Type B pancreatic cell (in vitro differentiated cells): ENCODE measurements around the gene MRPS34. TPM values are rescaled to one million over a fixed set of nuclear protein-coding genes. Genes with fewer than 3 reads are reported as not detected.

Experiments
- DNase-seq: peaks from one replicate; pipeline ENCODE4 v3.0.0; 2021; ENCODE audit warnings: mixed read lengths; ENCODE audit not compliant: unreplicated experiment; ENCODE audit errors: extremely low spot score
- H3K27ac Mint-ChIP-seq: 2 replicates; pipeline ENCODE4 v1.8.0; 2021; ENCODE audit warnings: mild to moderate bottlenecking, mixed read lengths
- H3K27me3 Mint-ChIP-seq: 2 replicates; pipeline ENCODE4 v1.8.0; 2021; ENCODE audit warnings: mixed read lengths
- H3K36me3 Mint-ChIP-seq: 2 replicates; pipeline ENCODE4 v1.8.0; 2021; ENCODE audit warnings: mixed read lengths
- H3K4me1 Mint-ChIP-seq: one replicate; pipeline ENCODE4 v1.8.0; 2021; ENCODE audit warnings: mixed read lengths; ENCODE audit not compliant: unreplicated experiment
- H3K4me3 Mint-ChIP-seq: 2 replicates; pipeline ENCODE4 v1.8.0; 2021; ENCODE audit warnings: mild to moderate bottlenecking, mixed read lengths
- H3K9me3 Mint-ChIP-seq: 2 replicates; pipeline ENCODE4 v1.8.0; 2021; ENCODE audit warnings: mixed read lengths
- CTCF ChIP-seq: fragments of 200-600 bp; sonication (generic); conservative IDR thresholded peaks from 2 replicates; pipeline ENCODE4 v1.5.0; 2021; ENCODE audit warnings: antibody characterized with exemption, mild to moderate bottlenecking
- total RNA-seq: library from RNA; stranded (reverse); gene quantifications from 2 replicates; pipeline ENCODE4 v1.2.1, GENCODE V29; 2021; ENCODE audit warnings: low replicate concordance

The MRPS34 gene
- total RNA-seq, 1 donor from 2014 or later, result 95.5 TPM

- no peaks in the 10 kb centered on the region for H3K9me3 Mint-ChIP-seq
- H3K4me3 Mint-ChIP-seq, result no peak overlapping the region
- DNase-seq, result no peak
- no peaks in the 10 kb centered on the region for H3K4me1 Mint-ChIP-seq
- peaks cover 6% of the 10 kb centered on the region for H3K36me3 Mint-ChIP-seq
- H3K27ac Mint-ChIP-seq, result peak overlapping the region; percentile 38
- no peak for TF ChIP-seq CTCF
- no peaks in the 10 kb centered on the region for H3K27me3 Mint-ChIP-seq
Observed at GRCh38 chr16:1815461-1815860, 42.5 kb upstream of the MRPS34 start.

DNA sequence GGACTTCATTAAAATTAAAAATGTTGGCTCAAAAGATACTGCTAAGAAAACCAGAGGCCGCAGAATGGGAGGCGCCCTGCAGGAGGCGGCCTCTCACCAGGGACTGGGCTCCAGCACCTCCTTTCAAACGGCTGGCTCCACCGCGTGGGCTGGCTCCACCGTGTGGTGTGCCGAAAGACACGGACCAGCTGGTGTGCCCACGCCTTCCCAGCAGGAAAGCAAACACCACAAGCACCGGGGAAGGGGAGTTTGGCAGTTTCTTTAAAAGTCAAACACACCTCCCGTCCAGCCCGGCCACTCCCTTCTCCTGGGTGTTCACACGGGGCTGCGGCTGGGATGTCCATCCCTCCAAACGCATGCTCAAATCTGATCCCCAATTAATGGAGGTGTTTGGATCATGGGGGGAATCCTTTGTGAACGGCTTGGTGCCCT lies 39.8 kb upstream of the MRPS34 start:
- Mint-ChIP-seq H3K4me1 (no peaks in the 10 kb centered on the region), H3K27ac (no peak overlapping the region), H3K4me3 (no peak overlapping the region), H3K9me3 (no peaks in the 10 kb centered on the region), H3K36me3 (peaks cover 6% of the 10 kb centered on the region), H3K27me3 (no peaks in the 10 kb centered on the region)
- TF ChIP-seq CTCF, result peak; percentile 60
- no peak for DNase-seq

GRCh38 chr16:1810536-1810935 lies 37.6 kb upstream of the MRPS34 start:
- H3K4me3 Mint-ChIP-seq, result no peak overlapping the region
- H3K4me1 Mint-ChIP-seq, result no peaks in the 10 kb centered on the region
- DNase-seq, result no peak
- H3K27me3 Mint-ChIP-seq, result no peaks in the 10 kb centered on the region
- H3K9me3 Mint-ChIP-seq, result no peaks in the 10 kb centered on the region
- peaks cover 13% of the 10 kb centered on the region for H3K36me3 Mint-ChIP-seq
- H3K27ac Mint-ChIP-seq, result no peak overlapping the region
- no peak for TF ChIP-seq CTCF

DNA sequence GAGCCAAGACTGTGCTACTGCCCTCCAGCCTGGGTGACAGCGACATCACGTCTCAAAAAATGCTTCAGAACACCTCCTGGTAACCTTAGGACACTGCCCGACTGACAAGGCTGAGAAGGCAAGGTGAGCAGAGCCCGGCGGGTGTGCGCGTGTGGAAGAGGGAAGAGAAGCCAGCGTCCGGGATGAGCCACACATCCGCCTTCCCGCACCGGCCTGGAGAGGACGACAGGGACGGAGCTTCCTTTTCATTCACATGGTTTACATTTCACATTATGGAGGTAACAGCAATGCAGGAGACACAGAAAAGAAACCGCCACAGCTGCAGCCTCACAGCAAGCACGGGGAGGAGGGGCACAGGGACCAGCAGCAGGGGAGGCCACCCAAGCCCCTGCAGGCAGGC lies 37.2 kb upstream of the MRPS34 start:
- Mint-ChIP-seq H3K4me1 (no peaks in the 10 kb centered on the region), H3K4me3 (no peak overlapping the region), H3K9me3 (no peaks in the 10 kb centered on the region), H3K27ac (no peak overlapping the region), H3K27me3 (no peaks in the 10 kb centered on the region), H3K36me3 (peaks cover 9% of the 10 kb centered on the region)
- DNase-seq, result no peak
- TF ChIP-seq CTCF, result no peak

GRCh38 chr16:1809281-1809801 lies 36.4 kb upstream of the MRPS34 start:
- DNase-seq, result no peak
- H3K27ac Mint-ChIP-seq, result no peak overlapping the region

More at GRCh38 chr16:1809281-1809801, 36.4 kb upstream of the MRPS34 start:
- no peak for TF ChIP-seq CTCF
- Mint-ChIP-seq H3K36me3 (peaks cover 7% of the 10 kb centered on the region), H3K27me3 (no peaks in the 10 kb centered on the region), H3K4me3 (no peak overlapping the region), H3K4me1 (no peaks in the 10 kb centered on the region), H3K9me3 (no peaks in the 10 kb centered on the region)
